ENCODE results near the gene MCC. TPM values are rescaled to one million over a fixed set of nuclear protein-coding genes. Genes with fewer than 3 reads are reported as not detected.
A peak's percentile ranks its signal among the peaks of the same experiment; 100 is the strongest.

MCC gene
- total RNA-seq, 2 donors from 2014 or later = 7.5 to 9.9 TPM

GRCh38 chr5:113085880-113086409 is 402.3 kb downstream of the MCC start:
- intact Hi-C loops (cut with DNase I) = no loop called here
- H3K27ac ChIP-seq = no peak overlapping the region
- WGBS, 2 donors = 89 to 90% methylated on average over 7 of the region's 7 CpGs
- ATAC-seq (no peak), DNase-seq (no peak)
- no peaks in the 10 kb centered on the region for H3K9me3 ChIP-seq
- H3K27me3 ChIP-seq = no peaks in the 10 kb centered on the region
- TF ChIP-seq CTCF (IDR thresholded peaks at IDR 0.05) = no peak
- no peak for TF ChIP-seq POLR2A (IDR thresholded peaks at IDR 0.05)
- no peaks in the 10 kb centered on the region for H3K36me3 ChIP-seq (replicated peaks in 1 of 2; ENCODE audit: insufficient read depth in 1 of 2, low read depth in 2 of 2)
- H3K4me1 ChIP-seq = peaks cover 20% of the 10 kb centered on the region
- H3K4me3 ChIP-seq = no peak overlapping the region

- no peaks in the 10 kb centered on the region for H3K36me3 ChIP-seq (replicated peaks in 1 of 2; ENCODE audit: insufficient read depth in 1 of 2, low read depth in 2 of 2)
- no peaks in the 10 kb centered on the region for H3K9me3 ChIP-seq
- intact Hi-C loops (cut with DNase I) = no loop called here
- H3K4me3 ChIP-seq = no peak overlapping the region
- H3K4me1 ChIP-seq = peaks cover 20% of the 10 kb centered on the region
- no peak overlapping the region for H3K27ac ChIP-seq
- ATAC-seq (no peak), DNase-seq (no peak)
- WGBS, 2 donors = 85 to 92% methylated on average over 8 of the region's 8 CpGs
- TF ChIP-seq CTCF (IDR thresholded peaks at IDR 0.05) = no peak
- TF ChIP-seq POLR2A (IDR thresholded peaks at IDR 0.05) = no peak
- H3K27me3 ChIP-seq = no peaks in the 10 kb centered on the region
These were observed 403.2 kb downstream of the MCC start for GRCh38 chr5:113085084-113085414.

GRCh38 chr5:113084402-113085083 is 403.7 kb downstream of the MCC start:
- Histone ChIP-seq H3K27ac (peak overlapping the region in 2 of 4 donors; percentile 20 to 40), H3K27me3 (no peaks in the 10 kb centered on the region), H3K4me1 (peaks cover 20% of the 10 kb centered on the region), H3K9me3 (no peaks in the 10 kb centered on the region), H3K4me3 (no peak overlapping the region), H3K36me3 (replicated peaks in 1 of 2; ENCODE audit: insufficient read depth in 1 of 2, low read depth in 2 of 2) (no peaks in the 10 kb centered on the region)
- no peak for DNase-seq
- ATAC-seq = no peak
- intact Hi-C loops (cut with DNase I) = no loop called here
- 47 to 48% methylated on average over 2 to 3 of the region's 3 CpGs for WGBS, 2 donors
- TF ChIP-seq POLR2A (IDR thresholded peaks at IDR 0.05) (no peak), CTCF (IDR thresholded peaks at IDR 0.05) (peak in 4 of 7 experiments; percentile 10 to 26 (median 14))

- DNase-seq = no peak
- Histone ChIP-seq H3K4me1 (peaks cover 17% of the 10 kb centered on the region), H3K27me3 (no peaks in the 10 kb centered on the region), H3K36me3 (replicated peaks in 1 of 2; ENCODE audit: insufficient read depth in 1 of 2, low read depth in 2 of 2) (no peaks in the 10 kb centered on the region), H3K9me3 (no peaks in the 10 kb centered on the region), H3K27ac (no peak overlapping the region), H3K4me3 (no peak overlapping the region)
- ATAC-seq = no peak
- TF ChIP-seq POLR2A (IDR thresholded peaks at IDR 0.05) (no peak), CTCF (IDR thresholded peaks at IDR 0.05) (no peak)
- intact Hi-C loops (cut with DNase I) = no loop called here
These were observed 404.8 kb downstream of the MCC start for GRCh38 chr5:113083481-113083880.

- intact Hi-C loops (cut with DNase I) = no loop called here
- WGBS, 2 donors = 76 to 78% methylated on average over 7 of the region's 7 CpGs
- H3K27me3 ChIP-seq = no peaks in the 10 kb centered on the region
These were observed 405.7 kb downstream of the MCC start for GRCh38 chr5:113082547-113082905.

More at GRCh38 chr5:113082547-113082905, 405.7 kb downstream of the MCC start:
- Histone ChIP-seq H3K36me3 (replicated peaks in 1 of 2; ENCODE audit: insufficient read depth in 1 of 2, low read depth in 2 of 2) (no peaks in the 10 kb centered on the region), H3K4me3 (no peak overlapping the region), H3K4me1 (peaks cover 9% of the 10 kb centered on the region), H3K9me3 (no peaks in the 10 kb centered on the region), H3K27ac (no peak overlapping the region)
- DNase-seq (no peak), ATAC-seq (no peak)
- no peak for TF ChIP-seq POLR2A (IDR thresholded peaks at IDR 0.05)
- TF ChIP-seq CTCF (IDR thresholded peaks at IDR 0.05) = no peak
